B cell (primary cell): Measurements from ENCODE around the gene ZCCHC24.

Experiments
- CTCF ChIP-seq: fragments of 200-600 bp; IDR thresholded peaks from one replicate; pipeline ENCODE4 v1.8.0; 2022; ENCODE audit warnings: antibody characterized with exemption, mild to moderate bottlenecking
- EZH2 ChIP-seq: IDR thresholded peaks from 2 replicates; pipeline ENCODE4 v1.6.1; 2012; ENCODE audit warnings: borderline replicate concordance, low read depth, mild to moderate bottlenecking, moderate library complexity, low read length; ENCODE audit not compliant: insufficient read depth, poor library complexity, severe bottlenecking

GRCh38 chr10:79443338-79444198 lies 1.9 kb downstream of the ZCCHC24 start:
- no peak for TF ChIP-seq EZH2
- no peak for TF ChIP-seq CTCF
